K562 (cell line): Measurements from ENCODE around the gene SH3D19.

Experiments used
- KDM1A ChIP-seq, 2 experiments: fragments of 450-650 bp; IDR thresholded peaks; 2 replicates each; pipeline ENCODE4 v1.6.1; 2016; ENCODE audit warnings: mild to moderate bottlenecking in 2 of 2
- POLR2A ChIP-seq: fragments of 450-650 bp; conservative IDR thresholded peaks from 2 replicates; pipeline ENCODE4 v1.6.1; 2016

DNA sequence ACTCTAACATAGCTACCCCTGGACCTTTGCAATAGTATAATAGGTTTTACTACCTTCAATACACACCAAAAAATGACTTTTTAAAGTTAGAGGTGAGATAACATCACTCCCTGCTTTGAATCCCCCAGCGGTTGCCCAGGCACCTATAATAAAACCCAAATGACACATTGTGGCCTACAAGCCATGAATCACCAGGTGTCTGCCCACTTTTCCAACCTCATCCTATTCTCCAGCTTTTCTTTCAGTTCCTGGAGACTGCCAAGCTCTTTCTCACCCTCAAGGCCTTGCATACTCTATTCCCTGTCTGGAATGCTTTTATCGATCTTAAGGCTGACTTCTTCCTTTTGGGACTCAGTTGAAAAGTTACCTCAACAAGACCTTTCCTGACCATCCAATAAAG, 64.9 kb downstream of the SH3D19 start:
- TF ChIP-seq POLR2A (no peak), KDM1A (IDR thresholded peaks at IDR 0.05) (no peak)
